GM19193 (cell line): ENCODE results near the gene KIFAP3.

Experiments
- POLR2A ChIP-seq: IDR thresholded peaks from 4 replicates; pipeline ENCODE4 v1.6.1; 2011; ENCODE audit not compliant: insufficient read depth, insufficient read length; ENCODE audit errors: extremely low read depth

Gene KIFAP3

DNA sequence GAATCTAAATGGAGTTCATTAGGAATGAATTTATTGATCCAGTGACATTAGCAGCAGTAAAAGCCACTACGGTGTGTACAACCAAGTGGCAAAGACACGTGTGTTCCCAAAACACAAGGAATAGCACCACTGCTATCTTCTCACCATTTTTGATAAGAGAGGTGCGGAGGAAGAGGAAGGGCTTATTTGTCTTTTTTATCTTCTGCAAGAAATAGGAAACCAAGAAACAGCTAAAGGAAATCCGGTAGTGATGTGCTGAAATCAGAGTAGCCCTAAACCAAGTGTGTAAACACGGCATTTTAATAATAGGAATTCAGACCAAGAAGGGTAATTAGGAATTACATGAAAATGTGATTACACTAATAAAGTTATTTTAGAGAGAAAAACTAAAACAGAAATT is 171.7 kb downstream of the KIFAP3 start:
- no peak for TF ChIP-seq POLR2A

DNA sequence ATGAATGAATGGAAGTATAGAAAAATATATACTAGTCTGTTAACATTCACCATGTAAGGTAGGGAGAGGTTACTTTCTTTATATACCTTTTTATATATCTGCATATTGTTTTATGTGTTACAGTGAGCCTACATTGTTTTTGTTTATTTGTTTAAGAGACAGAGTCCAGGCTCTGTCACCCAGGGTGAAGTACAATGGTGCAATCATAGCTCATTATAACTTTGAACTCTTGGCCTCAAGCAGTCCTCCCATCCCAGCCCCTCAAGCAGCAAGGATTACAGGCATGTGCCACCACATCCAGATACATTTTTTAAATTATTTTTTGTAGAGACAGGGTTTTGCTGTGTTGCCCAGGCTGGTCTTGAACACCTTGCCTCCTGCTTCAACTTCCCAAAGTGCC is 173.4 kb downstream of the KIFAP3 start:
- no peak for TF ChIP-seq POLR2A

DNA sequence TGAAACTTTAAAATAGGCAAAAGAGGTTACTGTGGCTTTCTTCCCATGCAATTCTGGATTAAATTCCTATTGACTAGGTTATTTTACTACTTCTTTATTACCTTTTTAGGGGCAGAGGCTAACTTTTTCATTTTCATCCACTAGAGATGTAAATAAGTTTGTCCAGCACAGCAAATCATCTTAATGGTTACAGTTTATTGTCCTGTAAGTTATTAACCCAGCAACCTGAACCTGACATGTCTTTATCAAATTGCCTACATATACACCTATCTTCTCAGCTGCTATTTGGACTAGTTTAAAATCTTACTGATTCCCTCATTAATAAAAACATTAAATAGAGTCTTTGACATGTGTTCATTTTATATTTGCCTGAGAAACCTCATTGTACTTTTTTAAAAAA is 173.9 kb downstream of the KIFAP3 start:
- TF ChIP-seq POLR2A = no peak

DNA sequence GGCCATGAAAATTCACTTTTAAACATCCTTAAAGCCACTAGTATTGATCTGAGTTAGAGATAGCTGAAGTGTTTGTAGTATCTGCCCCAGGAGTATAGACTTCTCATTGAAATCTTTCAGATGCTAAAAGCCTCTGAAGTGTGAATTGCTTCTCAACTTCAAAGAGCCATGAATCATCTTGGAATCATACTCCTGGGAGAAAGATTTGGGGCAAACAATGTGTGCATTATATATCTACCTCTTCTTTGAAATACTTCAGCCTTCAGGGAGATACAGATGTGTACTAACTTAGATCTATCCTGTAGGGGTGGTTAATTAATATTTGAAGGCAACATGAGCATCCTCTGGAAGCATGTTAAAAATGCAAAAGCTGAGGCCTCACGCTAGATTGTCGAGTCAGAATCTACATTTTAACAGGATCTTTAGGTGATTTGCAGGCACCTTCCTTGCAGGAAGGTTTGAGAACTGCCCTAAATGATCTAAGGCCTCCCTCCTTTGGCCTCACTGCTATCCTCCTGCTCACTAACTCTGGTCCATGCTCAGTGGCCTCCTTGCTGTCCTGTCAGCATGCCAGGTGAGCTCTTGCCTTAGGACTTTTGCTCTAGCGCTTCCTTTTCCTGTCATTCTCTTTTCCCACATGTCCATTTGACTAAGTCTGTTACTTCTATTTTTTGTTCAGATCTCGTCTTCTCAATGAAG is 174.8 kb downstream of the KIFAP3 start:
- no peak for TF ChIP-seq POLR2A

DNA sequence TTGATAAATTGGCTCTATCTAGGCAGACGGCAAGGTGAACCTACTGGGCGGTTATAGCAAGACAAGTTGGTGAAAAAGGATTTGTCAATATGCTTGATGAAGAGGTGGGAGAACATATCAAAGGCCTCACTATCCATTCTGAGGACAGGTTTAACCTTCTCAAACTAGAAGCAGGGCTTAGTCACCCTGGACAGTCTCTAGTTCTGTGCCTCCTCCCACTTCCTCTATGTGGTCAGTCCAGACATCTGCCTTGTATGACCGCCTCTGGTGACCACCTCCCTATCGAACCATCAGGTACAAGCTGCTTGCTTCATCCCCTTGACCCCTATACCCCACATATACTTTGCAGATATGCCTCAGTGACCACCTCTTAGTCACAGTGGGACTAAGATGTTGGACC is 178.5 kb downstream of the KIFAP3 start:
- no peak for TF ChIP-seq POLR2A

DNA sequence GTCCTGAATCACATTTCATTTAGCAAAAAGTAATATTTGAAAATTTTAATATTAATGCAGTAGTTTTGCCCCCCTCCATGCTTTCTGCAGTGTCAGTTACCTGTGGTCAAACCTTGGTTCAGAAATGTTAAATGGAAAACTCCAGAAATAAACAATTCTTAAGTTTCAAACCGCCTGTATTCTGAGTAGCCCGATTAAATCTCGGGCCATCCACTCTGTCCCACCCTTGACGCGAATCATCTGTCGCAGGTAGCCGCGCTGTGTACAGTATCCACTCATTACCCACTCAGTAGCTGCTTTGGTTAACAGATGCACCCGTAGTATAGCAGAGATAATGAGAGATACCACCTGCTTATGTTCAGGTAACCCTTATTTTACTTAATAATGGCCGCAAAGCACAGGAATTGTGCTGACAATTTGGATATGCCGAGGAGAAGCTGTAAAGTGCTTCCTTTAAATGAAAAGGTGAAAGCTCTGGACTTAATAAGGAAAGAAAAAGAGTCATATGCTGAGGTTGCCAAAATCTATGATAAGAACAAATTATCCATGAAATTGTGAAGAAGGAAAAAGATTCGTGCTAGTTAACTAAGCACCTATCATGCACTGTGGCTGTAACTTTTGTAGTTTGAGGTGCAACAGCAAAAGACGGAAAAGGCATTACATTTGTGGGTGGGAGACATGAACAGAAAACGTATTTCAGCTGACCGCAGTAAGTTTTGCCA is 179.9 kb downstream of the KIFAP3 start:
- TF ChIP-seq POLR2A = no peak

DNA sequence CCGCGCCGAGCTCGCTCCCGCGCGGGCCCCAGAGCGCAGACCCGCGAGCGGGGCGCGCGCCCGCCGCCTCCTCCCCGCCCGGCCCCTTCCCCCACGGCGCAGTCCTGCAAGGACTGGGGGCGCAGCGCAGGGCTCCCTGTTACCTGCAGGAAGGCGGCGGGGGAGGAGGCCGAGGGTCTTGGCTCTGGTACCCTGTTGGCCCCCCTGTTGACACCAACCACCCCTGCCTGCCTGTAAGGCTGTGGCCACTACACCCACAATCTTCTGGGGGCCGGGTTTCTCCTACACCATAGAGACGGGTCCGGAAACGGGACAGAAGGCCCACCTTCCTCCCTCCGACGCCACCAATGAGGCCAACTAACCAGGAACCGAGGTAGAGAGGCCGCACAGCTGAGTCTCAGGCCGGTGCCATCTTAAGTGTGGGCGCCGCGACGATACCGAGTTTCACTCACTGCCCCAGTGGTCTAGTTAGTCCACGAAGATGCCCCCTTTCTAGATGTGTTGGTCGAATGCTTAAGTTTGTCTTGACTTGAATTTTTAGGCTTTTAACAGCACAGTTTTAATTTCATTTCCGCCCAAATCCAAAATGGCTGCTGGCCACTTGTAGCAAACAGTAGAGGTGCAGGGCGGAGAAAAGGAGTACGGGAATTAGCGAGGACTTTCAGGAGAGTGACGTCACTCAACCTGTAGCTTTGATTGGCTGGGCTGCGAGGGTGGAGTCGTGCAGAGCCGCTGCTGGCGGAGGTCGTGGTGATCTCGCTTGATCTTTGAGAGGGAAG is 180.7 kb downstream of the KIFAP3 start, which contains the start of gene SCYL3:
SCYL3 (minus strand) TSS at position 252 of the 779 bp plus-strand sequence. CDS start 5,056 bp downstream, outside the sequence.
- peak; percentile 91 for TF ChIP-seq POLR2A

DNA sequence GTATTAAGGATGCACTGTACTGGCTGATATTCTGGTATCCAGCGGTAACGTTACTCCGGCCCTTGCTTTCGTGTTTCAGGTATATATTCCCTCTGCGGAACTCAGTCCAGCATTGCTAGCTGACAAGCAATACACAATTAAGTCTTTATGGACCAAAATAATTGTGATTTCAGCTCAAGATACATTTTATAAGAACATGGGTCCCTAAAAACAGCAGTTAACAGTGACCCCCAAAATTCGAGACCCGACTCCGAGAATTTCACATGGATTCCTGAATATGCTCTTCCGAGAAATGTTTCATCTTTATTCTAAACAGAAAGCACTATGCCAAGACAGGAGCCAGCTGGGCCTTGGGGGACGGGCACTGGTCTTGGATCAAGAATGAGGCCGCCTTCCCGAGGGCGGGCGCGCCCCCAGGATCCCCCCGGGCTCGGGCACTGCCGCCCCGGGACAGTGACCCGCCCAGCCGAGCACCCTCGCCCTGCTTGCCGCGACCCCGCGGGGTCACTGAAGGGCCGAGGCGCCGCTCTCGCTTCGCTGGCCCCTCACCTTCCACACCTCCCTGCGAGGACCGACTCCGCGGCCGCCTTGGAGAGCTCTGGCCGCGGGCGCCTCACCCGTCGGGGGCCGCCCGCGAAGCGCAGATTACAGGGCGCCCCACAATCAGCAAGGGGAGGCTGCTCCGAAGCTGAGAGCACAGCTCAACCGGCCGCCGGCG is 181.4 kb downstream of the KIFAP3 start:
- no peak for TF ChIP-seq POLR2A

DNA sequence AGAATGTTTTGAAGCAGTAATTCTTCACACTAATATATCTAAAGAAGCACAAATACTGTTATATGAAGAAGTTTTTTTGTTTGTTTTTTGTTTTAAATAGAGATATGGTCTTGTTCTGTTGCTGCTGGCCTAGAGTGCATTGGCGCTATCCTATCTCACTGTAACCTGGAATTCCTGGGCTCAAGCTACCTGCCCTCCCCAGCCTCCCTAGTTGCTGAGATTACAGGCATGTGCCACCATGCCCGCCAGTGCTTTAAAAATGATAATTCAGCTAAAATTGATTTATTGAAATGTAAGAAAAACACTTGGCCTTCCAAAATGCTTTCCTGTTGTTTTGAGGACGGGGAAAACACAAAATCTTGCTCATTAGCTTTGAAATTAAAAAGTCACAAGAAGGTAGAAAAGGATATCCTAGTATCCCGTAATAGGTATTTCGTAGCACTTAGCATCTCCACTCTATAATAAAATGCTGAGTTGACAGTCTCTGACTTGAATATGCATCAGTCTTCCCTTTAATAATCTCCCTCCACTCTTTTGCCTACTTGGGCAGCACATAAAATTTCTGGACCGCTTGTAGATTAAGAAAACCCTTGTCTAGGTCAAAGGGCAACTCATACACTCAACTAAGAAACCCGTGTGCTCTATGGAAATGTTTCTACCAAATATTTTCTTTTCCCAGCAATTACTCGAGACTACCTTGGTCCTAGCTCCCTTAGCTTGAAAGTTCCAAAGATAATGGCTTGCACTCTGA is 182.1 kb downstream of the KIFAP3 start:
- TF ChIP-seq POLR2A = no peak

DNA sequence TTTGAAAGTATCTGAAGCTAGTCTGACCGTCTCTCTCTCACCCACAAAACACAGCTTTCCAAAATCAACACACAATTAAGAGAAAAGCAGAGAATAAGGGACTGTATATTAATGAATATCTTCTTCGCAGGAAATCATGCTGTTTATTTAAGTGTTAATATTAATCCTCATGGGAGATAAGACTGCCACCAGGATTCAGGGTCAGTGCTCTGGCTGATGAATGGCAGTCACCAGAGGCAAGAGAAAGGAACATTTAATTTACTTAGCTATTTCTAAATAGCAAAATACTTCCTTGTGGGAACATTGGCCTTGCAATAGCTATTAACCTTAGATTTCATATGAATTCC is 183.0 kb downstream of the KIFAP3 start:
- TF ChIP-seq POLR2A = no peak

DNA sequence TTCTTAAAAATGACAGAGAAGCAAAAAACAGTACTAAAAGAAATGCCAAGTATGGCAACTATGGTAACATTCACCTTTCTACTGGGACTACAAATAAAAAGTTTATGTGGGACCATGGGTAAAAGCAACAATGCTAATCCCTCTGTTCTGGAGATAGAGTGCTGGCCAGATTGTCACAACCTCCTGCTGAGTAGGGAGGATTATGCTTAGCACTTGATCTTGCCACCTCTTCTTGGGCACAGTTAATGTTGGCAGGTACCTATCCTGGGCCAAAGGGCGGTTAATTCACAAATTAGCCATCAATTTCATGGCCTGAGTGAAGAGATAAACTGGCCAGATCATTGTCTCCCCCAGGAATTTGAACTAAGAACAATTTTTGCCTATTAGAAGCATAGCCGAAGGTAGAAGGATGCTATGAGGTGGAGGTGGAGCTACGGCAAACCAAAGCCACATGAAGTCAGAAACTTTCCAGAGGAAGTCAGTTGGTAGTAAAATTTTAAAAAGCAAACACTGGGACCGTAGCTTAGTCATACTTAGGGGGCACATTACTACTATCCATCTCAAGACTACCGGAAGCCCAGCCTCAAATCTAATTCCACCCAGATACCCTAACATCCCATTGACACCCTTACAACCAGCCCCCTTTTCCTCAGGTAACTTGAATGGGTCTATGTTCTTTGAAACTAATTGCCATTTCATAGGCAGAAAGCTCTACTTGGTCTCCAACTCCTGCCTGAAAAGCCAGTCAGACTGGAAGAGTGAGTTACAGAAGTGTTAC is 183.5 kb downstream of the KIFAP3 start:
- TF ChIP-seq POLR2A = peak; percentile 27

DNA sequence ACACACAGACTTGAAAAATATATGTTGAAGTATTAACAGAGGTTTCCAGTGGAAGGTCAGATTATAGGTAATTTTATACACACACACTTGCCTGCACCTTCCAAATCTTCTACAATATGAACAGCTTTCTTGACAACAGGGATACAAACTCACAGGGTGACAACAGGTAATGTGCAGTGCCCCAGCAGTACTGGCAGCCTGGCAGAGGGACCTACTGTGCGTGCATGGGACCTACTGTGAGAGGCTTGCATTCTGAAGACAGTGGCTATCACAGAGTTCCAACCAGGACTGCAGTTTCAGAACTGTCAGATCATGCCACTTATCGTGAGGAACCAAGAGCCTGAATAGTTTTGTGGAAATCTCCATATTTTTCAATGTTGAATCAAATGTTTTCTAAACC is 184.6 kb downstream of the KIFAP3 start:
- TF ChIP-seq POLR2A = no peak

DNA sequence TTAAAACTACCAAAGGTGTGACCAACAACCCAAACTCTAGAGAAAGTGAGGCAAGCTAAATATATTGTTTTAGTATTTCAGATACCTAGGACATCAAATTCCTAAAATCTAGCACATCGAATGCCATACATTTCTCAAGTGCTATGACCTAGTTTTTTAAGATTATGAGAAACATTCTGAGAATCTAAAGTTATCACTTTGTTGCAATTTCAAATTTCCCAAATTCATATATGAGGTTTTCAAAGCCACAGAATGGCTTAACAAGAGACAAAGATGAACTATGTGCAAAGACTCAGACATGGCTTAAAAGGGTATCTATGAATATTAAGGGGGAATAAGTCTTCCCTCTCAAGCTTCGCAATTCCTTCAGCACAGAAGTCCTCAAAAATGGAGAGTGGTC is 187.6 kb downstream of the KIFAP3 start:
- no peak for TF ChIP-seq POLR2A

DNA sequence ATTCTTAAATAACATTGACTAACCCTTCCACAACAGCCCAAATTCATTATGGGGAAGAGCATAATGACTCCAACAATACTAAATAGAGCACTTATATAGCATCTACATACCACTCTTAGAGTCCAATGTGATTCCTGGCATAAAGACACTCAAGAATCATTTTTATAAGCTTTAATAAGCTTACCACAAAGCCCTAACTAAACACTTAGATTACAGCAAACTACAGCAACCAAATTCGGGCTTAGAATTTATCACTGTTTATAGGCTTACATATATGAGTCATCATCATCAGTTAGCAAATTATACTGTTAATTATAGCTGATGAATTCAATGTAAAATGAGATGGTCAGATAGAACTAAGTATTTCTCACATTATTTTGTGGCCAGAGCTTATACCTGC is 188.1 kb downstream of the KIFAP3 start:
- no peak for TF ChIP-seq POLR2A

DNA sequence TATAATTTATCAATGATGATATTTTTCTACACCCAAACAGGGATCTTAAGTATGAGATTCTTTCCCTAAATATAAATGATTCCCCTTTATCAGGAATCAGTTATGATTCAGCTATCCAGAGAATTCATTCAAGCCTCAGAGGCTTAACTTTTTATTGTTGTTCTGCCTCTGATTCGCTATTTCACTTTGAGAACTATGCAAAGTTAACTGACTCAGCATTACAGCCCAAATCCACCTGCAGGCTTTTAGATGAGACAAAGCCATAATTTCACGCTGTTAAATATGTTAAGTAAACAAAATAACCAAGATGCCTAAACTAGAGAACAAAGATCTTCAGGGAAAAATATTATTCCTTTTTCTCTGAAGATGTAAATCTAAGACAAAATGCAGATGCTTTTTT is 189.3 kb downstream of the KIFAP3 start:
- no peak for TF ChIP-seq POLR2A
